Panc1 (cell line): ENCODE results near the gene PIWIL1. TPM values are rescaled to one million over a fixed set of nuclear protein-coding genes. Genes with fewer than 3 reads are reported as not detected.

Source experiments
- ATAC-seq: fragments of 200-7000 bp; cut with Tn5 transposase; 2 replicates; pipeline ENCODE4 v1.9.1; 2020; ENCODE audit warnings: mild to moderate bottlenecking, moderate library complexity
- BruUV-seq: library from RNA; stranded (reverse); fragments of 400-500 nt; replicated peaks from 2 replicates; lab custom pipeline; 2021; lab: Mats Ljungman, UMichigan
- CTCF ChIA-PET: fragments of 300-600 bp; sonication (Branson Sonifier 250); formaldehyde crosslinking; loops from one replicate; lab custom pipeline; 2022; ENCODE audit warnings: antibody characterized with exemption; lab: Charles Lee
- POLR2A ChIA-PET: fragments of 300-600 bp; sonication (Branson Sonifier 250); formaldehyde crosslinking; loops from one replicate; lab custom pipeline; 2022; ENCODE audit warnings: antibody characterized with exemption; lab: Charles Lee
- DNase-seq: peaks from one replicate; pipeline ENCODE4 v3.0.0-alpha.2; 2010; ENCODE audit warnings: low read depth, low spot score
- H3K27ac ChIP-seq: 2 replicates; pipeline ENCODE4 v1.5.1; 2011; ENCODE audit warnings: mild to moderate bottlenecking, low read length, inconsistent platforms
- H3K27me3 ChIP-seq: fragments of 200-500 bp; sonication (Bioruptor generic); 2 replicates; pipeline ENCODE4 v1.6.0; 2014; ENCODE audit warnings: low read length, inconsistent platforms; ENCODE audit not compliant: control insufficient read depth, insufficient read depth
- H3K36me3 ChIP-seq: fragments of 200-500 bp; sonication (Bioruptor generic); 2 replicates; pipeline ENCODE4 v1.5.1; 2014; ENCODE audit warnings: inconsistent platforms, mild to moderate bottlenecking, low read length, moderate library complexity; ENCODE audit not compliant: control insufficient read depth, insufficient read depth
- H3K4me1 ChIP-seq: 2 replicates; pipeline ENCODE4 v1.5.1; 2011; ENCODE audit warnings: inconsistent platforms, mild to moderate bottlenecking, low read length, moderate library complexity; ENCODE audit not compliant: control insufficient read depth, insufficient read depth
- H3K4me3 ChIP-seq, 2 experiments: 2 replicates each; pipeline ENCODE4 v1.5.1; 2011 to 2012; ENCODE audit warnings: low read depth in 2 of 2, low read length in 2 of 2, mild to moderate bottlenecking in 2 of 2, inconsistent platforms in 1 of 2, moderate library complexity in 1 of 2
- H3K9me3 ChIP-seq: fragments of 200-500 bp; sonication (Bioruptor generic); 2 replicates; pipeline ENCODE4 v1.5.1; 2014; ENCODE audit warnings: low read depth, mild to moderate bottlenecking, inconsistent platforms, low read length, moderate library complexity; ENCODE audit not compliant: control insufficient read depth, insufficient read depth
- CTCF ChIP-seq: fragments of 450-650 bp; IDR thresholded peaks from 2 replicates; pipeline ENCODE4 v1.5.1; 2017; ENCODE audit warnings: mild to moderate bottlenecking
- POLR2AphosphoS5 ChIP-seq: IDR thresholded peaks from 2 replicates; pipeline ENCODE4 v1.6.1; 2012; ENCODE audit warnings: mild to moderate bottlenecking, low read depth, low read length, moderate library complexity
- REST ChIP-seq, 2 experiments: IDR thresholded peaks; 2 replicates each; pipeline ENCODE4 v1.6.1; 2011 to 2012; ENCODE audit warnings: low read depth in 2 of 2, control low read depth in 1 of 2, low read length in 1 of 2, mild to moderate bottlenecking in 1 of 2, moderate library complexity in 1 of 2; ENCODE audit not compliant: insufficient read depth in 1 of 2
- SIN3A ChIP-seq: IDR thresholded peaks from 2 replicates; pipeline ENCODE4 v1.6.1; 2012; ENCODE audit warnings: low read depth, mild to moderate bottlenecking, low read length, moderate library complexity, borderline replicate concordance; ENCODE audit not compliant: insufficient read depth
- TCF7L2 ChIP-seq: IDR thresholded peaks from 2 replicates; pipeline ENCODE4 v1.6.1; 2011; ENCODE audit warnings: mild to moderate bottlenecking, low read depth, low read length, inconsistent platforms
- in situ Hi-C: cut with HindIII; loops from 2 replicates; pipeline ENCODE4 v1.10.0; 2016; ENCODE audit warnings: low sequenced_read_pairs, low pct_unique_long_range_greater_than_20kb
- intact Hi-C: fragments of 100-400 bp; cut with micrococcal nuclease; formaldehyde crosslinking; loops from one replicate; pipeline ENCODE4 v1.10.0; 2022; ENCODE audit not compliant: unreplicated experiment
- total RNA-seq: library from RNA; stranded (reverse); gene quantifications from one replicate; pipeline ENCODE4 v1.2.1, GENCODE V29; 2021; ENCODE audit not compliant: unreplicated experiment

Gene PIWIL1
- total RNA-seq, 1 experiment from 2014 or later: not detected

- H3K4me3 ChIP-seq: no peak overlapping the region
- in situ Hi-C loops: no loop called here
- CTCF ChIA-PET: no interaction called here
- POLR2A ChIA-PET: no interaction called here
- no peak for TF ChIP-seq TCF7L2
- no peak for TF ChIP-seq CTCF
- TF ChIP-seq SIN3A: no peak
- no peak for TF ChIP-seq REST (IDR thresholded peaks at IDR 0.05; ENCODE audit: insufficient read depth in 1 of 2, low read depth in 2 of 2, low read length in 1 of 2)
- TF ChIP-seq POLR2AphosphoS5: no peak
- H3K4me1 ChIP-seq: no peaks in the 10 kb centered on the region
- no peaks in the 10 kb centered on the region for H3K9me3 ChIP-seq
- H3K27ac ChIP-seq: no peak overlapping the region
- BruUV-seq: no TSS peak
- intact Hi-C loops: no loop called here
- no peak for ATAC-seq
- no peaks in the 10 kb centered on the region; the same call in 1 of the 2 replicates for H3K27me3 ChIP-seq
- H3K36me3 ChIP-seq: no peaks in the 10 kb centered on the region
- no peak for DNase-seq
Measured at GRCh38 chr12:130307859-130308258, 29.8 kb upstream of the PIWIL1 start.

- ATAC-seq: no peak
- ChIA-PET POLR2A (no interaction called here), CTCF (no interaction called here)
- no peak overlapping the region for H3K27ac ChIP-seq
- intact Hi-C loops (no loop called here), in situ Hi-C loops (no loop called here)
- H3K4me3 ChIP-seq: no peak overlapping the region
- H3K36me3 ChIP-seq: no peaks in the 10 kb centered on the region
- DNase-seq: no peak
- no peaks in the 10 kb centered on the region for H3K4me1 ChIP-seq
- no TSS peak for BruUV-seq
- H3K27me3 ChIP-seq: no peaks in the 10 kb centered on the region; the same call in 1 of the 2 replicates
- TF ChIP-seq CTCF (no peak), POLR2AphosphoS5 (no peak), REST (IDR thresholded peaks at IDR 0.05; ENCODE audit: insufficient read depth in 1 of 2, low read depth in 2 of 2, low read length in 1 of 2) (no peak), TCF7L2 (no peak)
- no peaks in the 10 kb centered on the region for H3K9me3 ChIP-seq
Measured at GRCh38 chr12:130308393-130308792, 29.3 kb upstream of the PIWIL1 start.
